Kidney (tissue), 14 donors: ENCODE data around the gene PRKCE. TPM values are rescaled to one million over a fixed set of nuclear protein-coding genes. Genes with fewer than 3 reads are reported as not detected.

Experiments
- DNase-seq, 5 donors: peaks; one replicate each; pipeline ENCODE4 v3.0.0-alpha.2; 2013 to 2020
- FAIRE-seq: peaks from 2 replicates; lab custom pipeline; 2012; peaks lifted over from hg19 to GRCh38; lab: Jason Lieb, UNC
- H3K27ac ChIP-seq, 2 donors: one replicate each; pipeline ENCODE4 v1.7.0; 2013; ENCODE audit warnings: low read depth in 2 of 2, low read length in 2 of 2, inconsistent platforms in 1 of 2
- H3K27me3 ChIP-seq: one replicate; pipeline ENCODE4 v1.7.1; 2013; ENCODE audit warnings: low read length, inconsistent platforms; ENCODE audit not compliant: control insufficient read depth, insufficient read depth
- H3K36me3 ChIP-seq, 3 donors: one replicate each; pipeline versions ENCODE4 v1.7.0 to v1.7.1; 2013; ENCODE audit warnings: low read length in 3 of 3, control low read depth in 1 of 3, inconsistent platforms in 1 of 3; ENCODE audit not compliant: insufficient read depth in 3 of 3, control insufficient read depth in 2 of 3
- H3K4me1 ChIP-seq, 3 donors: one replicate each; pipeline versions ENCODE4 v1.7.0 to v1.7.1; 2013; ENCODE audit warnings: low read length in 3 of 3, inconsistent platforms in 1 of 3, low read depth in 1 of 3; ENCODE audit not compliant: control insufficient read depth in 2 of 3, insufficient read depth in 2 of 3
- H3K4me3 ChIP-seq, 3 donors: one replicate each; pipeline versions ENCODE4 v1.7.0 to v1.8.1; 2013; ENCODE audit warnings: low read length in 3 of 3, control low read depth in 1 of 3, inconsistent platforms in 1 of 3
- H3K9ac ChIP-seq, 3 donors: one replicate each; pipeline versions ENCODE4 v1.7.0 to v1.7.1; 2013; ENCODE audit warnings: low read length in 3 of 3, control low read depth in 1 of 3, inconsistent platforms in 1 of 3
- H3K9me3 ChIP-seq, 3 donors: one replicate each; pipeline versions ENCODE4 v1.7.0 to v1.7.1; 2013; ENCODE audit warnings: low read length in 3 of 3, control low read depth in 1 of 3, inconsistent platforms in 1 of 3; ENCODE audit not compliant: control insufficient read depth in 2 of 3, insufficient read depth in 1 of 3
- intact Hi-C: fragments of 100-400 bp; cut with DNase I; formaldehyde crosslinking; loops from one replicate; pipeline ENCODE4 v1.11.1; 2022
- polyA plus RNA-seq: library from polyadenylated mRNA; stranded (reverse); fragments of 350-450 nt; fragmentation: Illumina TruSeq; extraction: RNeasy Lipid Tissue Mini Kit (QIAGEN cat#74804); gene quantifications from one replicate; pipeline ENCODE4 v1.2.3, GENCODE V29; 2014; ENCODE audit warnings: low read depth, low replicate concordance; ENCODE audit not compliant: insufficient read depth
- total RNA-seq: library from RNA; stranded (reverse); fragmentation: NEBNext Ultra II Directional; extraction: Animal tissue kit (Norgen Biotek cat#: 25700); gene quantifications from one replicate; pipeline ENCODE4 v1.2.1, GENCODE V29; 2021
- TF ChIP-seq, protein P1 (sequence below): IDR thresholded peaks from 3 replicates; pipeline ENCODE4 v1.5.1; 2012; ENCODE audit warnings: mild to moderate bottlenecking, moderate library complexity, borderline replicate concordance; ENCODE audit not compliant: insufficient read depth; ENCODE audit errors: extremely low read depth
- donor health status: control.
- donor health status: control.
- donor health status: control.
- donor health status: control.
- donor health status: control.
- donor health status: DM: yes; HTN: yes; CAD: no.
- donor health status: Normal renal cell carcinoma (clear cell type).

Gene PRKCE
- total and polyA plus RNA-seq, 2 donors from 2014 or later = 11.1 to 27.3 TPM

DNA sequence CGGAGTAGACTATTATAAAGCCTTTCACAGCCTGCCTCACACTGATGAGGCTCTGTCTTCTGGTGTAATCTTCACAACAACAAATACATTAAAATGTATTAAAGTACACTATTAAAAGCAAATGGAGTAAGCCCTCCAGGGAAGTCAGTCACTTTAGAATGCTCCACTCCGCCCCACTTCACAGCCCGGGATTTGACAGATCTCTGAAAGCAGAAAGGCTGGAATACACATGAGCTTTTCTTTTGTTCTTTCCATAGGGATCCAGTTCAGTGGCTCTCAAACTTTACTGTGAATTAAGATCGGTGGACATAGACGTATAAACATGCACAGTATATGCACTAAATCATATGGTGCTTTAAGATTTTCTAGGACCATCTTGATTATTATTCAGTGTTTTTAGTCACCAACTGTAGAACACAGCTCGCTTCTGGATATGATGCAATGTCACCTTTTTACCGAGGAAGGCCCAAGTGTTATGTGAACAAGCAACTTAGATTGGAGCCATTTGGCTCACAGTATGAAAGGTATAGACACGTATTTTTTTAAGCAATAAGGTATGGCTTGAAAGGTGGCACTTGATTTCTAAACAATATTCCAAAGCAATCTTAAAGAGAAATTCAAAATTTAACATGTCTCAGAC, 151.1 kb downstream of the PRKCE start:
- Histone ChIP-seq H3K9me3 (no peaks in the 10 kb centered on the region), H3K27ac (no peak overlapping the region), H3K36me3 (no peaks in the 10 kb centered on the region), H3K4me3 (no peak overlapping the region), H3K9ac (no peak overlapping the region), H3K4me1 (no peaks in the 10 kb centered on the region), H3K27me3 (no peaks in the 10 kb centered on the region)
- TF ChIP-seq, protein P1, sequence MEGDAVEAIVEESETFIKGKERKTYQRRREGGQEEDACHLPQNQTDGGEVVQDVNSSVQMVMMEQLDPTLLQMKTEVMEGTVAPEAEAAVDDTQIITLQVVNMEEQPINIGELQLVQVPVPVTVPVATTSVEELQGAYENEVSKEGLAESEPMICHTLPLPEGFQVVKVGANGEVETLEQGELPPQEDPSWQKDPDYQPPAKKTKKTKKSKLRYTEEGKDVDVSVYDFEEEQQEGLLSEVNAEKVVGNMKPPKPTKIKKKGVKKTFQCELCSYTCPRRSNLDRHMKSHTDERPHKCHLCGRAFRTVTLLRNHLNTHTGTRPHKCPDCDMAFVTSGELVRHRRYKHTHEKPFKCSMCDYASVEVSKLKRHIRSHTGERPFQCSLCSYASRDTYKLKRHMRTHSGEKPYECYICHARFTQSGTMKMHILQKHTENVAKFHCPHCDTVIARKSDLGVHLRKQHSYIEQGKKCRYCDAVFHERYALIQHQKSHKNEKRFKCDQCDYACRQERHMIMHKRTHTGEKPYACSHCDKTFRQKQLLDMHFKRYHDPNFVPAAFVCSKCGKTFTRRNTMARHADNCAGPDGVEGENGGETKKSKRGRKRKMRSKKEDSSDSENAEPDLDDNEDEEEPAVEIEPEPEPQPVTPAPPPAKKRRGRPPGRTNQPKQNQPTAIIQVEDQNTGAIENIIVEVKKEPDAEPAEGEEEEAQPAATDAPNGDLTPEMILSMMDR = no peak
- intact Hi-C loops = no loop called here
- FAIRE-seq = no peak
- DNase-seq = no peak

- no peak overlapping the region for H3K4me3 ChIP-seq
- DNase-seq (no peak), FAIRE-seq (no peak)
- no peaks in the 10 kb centered on the region for H3K27me3 ChIP-seq
- no peak overlapping the region for H3K9ac ChIP-seq
- intact Hi-C loops = no loop called here
- no peak overlapping the region for H3K27ac ChIP-seq
- H3K9me3 ChIP-seq = no peaks in the 10 kb centered on the region
- no peaks in the 10 kb centered on the region for H3K4me1 ChIP-seq
- no peaks in the 10 kb centered on the region for H3K36me3 ChIP-seq
- TF ChIP-seq, protein P1 = no peak
Measured at GRCh38 chr2:45804987-45805755, 153.7 kb downstream of the PRKCE start.

- no peak overlapping the region for H3K27ac ChIP-seq
- intact Hi-C loops = no loop called here
- H3K4me1 ChIP-seq = no peaks in the 10 kb centered on the region
- DNase-seq (no peak), FAIRE-seq (no peak)
- no peaks in the 10 kb centered on the region for H3K9me3 ChIP-seq
- TF ChIP-seq, protein P1 = no peak
- no peaks in the 10 kb centered on the region for H3K27me3 ChIP-seq
- H3K9ac ChIP-seq = no peak overlapping the region
- H3K4me3 ChIP-seq = no peak overlapping the region
- H3K36me3 ChIP-seq = no peaks in the 10 kb centered on the region
Measured at GRCh38 chr2:45806563-45807358, 155.3 kb downstream of the PRKCE start.
